GM19455 (cell line): ENCODE results near the gene CFD.
"Not testable (repeated sequence)": the region's sequence is repeated elsewhere in the genome, so short reads cannot be mapped to it uniquely, and the experiment has no call there.

ENCODE experiments used
- ATAC-seq: cut with Tn5 transposase; IDR thresholded peaks from one replicate; pipeline ENCODE4 v1.9.1; 2021; ENCODE audit not compliant: unreplicated experiment

CFD gene

GRCh38 chr19:858868-859843, at the start of gene CFD:
TSS of gene CFD (plus strand) at chr19:859664. CDS start at chr19:859690, 26 bp downstream.
- ATAC-seq = no peak

GRCh38 chr19:810077-810855, 49.2 kb upstream of the CFD start:
- ATAC-seq = no peak

GRCh38 chr19:810883-811489, 48.5 kb upstream of the CFD start:
- no peak for ATAC-seq

GRCh38 chr19:811506-812048, 47.9 kb upstream of the CFD start:
- no peak for ATAC-seq

- no peak for ATAC-seq
These were observed 47.3 kb upstream of the CFD start for GRCh38 chr19:812049-812746.

- ATAC-seq = no peak
These were observed 46.7 kb upstream of the CFD start for GRCh38 chr19:812747-813218.

- ATAC-seq = no peak
These were observed 46.0 kb upstream of the CFD start for GRCh38 chr19:813219-814151.

- no peak for ATAC-seq
These were observed 45.0 kb upstream of the CFD start for GRCh38 chr19:814152-815078.

- ATAC-seq = no peak
These were observed 44.2 kb upstream of the CFD start for GRCh38 chr19:815079-815774.

GRCh38 chr19:815775-816499, 43.5 kb upstream of the CFD start:
- no peak for ATAC-seq

GRCh38 chr19:816500-816857, 43.0 kb upstream of the CFD start:
- no peak for ATAC-seq

- not testable (repeated sequence) for ATAC-seq
These were observed 39.3 kb upstream of the CFD start for GRCh38 chr19:820212-820611.

- no peak for ATAC-seq
These were observed 38.1 kb upstream of the CFD start for GRCh38 chr19:821231-821824.

- ATAC-seq = no peak
These were observed 37.5 kb upstream of the CFD start, which contains the start of gene PLPPR3 for GRCh38 chr19:821825-822503. TSS of gene PLPPR3 (minus strand) at chr19:821955. CDS start at chr19:821559, 396 bp downstream.

- no peak for ATAC-seq
These were observed 35.8 kb upstream of the CFD start for GRCh38 chr19:823565-824121.

- no peak for ATAC-seq
These were observed 34.6 kb upstream of the CFD start for GRCh38 chr19:824885-825284.
